GM19351 (cell line): ENCODE measurements around the gene SEC31B.

Source experiments
- ATAC-seq: cut with Tn5 transposase; IDR thresholded peaks from one replicate; pipeline ENCODE4 v1.9.1; 2021; ENCODE audit warnings: mild to moderate bottlenecking, moderate library complexity; ENCODE audit not compliant: unreplicated experiment

The SEC31B gene, protein sequence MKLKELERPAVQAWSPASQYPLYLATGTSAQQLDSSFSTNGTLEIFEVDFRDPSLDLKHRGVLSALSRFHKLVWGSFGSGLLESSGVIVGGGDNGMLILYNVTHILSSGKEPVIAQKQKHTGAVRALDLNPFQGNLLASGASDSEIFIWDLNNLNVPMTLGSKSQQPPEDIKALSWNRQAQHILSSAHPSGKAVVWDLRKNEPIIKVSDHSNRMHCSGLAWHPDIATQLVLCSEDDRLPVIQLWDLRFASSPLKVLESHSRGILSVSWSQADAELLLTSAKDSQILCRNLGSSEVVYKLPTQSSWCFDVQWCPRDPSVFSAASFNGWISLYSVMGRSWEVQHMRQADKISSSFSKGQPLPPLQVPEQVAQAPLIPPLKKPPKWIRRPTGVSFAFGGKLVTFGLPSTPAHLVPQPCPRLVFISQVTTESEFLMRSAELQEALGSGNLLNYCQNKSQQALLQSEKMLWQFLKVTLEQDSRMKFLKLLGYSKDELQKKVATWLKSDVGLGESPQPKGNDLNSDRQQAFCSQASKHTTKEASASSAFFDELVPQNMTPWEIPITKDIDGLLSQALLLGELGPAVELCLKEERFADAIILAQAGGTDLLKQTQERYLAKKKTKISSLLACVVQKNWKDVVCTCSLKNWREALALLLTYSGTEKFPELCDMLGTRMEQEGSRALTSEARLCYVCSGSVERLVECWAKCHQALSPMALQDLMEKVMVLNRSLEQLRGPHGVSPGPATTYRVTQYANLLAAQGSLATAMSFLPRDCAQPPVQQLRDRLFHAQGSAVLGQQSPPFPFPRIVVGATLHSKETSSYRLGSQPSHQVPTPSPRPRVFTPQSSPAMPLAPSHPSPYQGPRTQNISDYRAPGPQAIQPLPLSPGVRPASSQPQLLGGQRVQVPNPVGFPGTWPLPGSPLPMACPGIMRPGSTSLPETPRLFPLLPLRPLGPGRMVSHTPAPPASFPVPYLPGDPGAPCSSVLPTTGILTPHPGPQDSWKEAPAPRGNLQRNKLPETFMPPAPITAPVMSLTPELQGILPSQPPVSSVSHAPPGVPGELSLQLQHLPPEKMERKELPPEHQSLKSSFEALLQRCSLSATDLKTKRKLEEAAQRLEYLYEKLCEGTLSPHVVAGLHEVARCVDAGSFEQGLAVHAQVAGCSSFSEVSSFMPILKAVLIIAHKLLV

DNA sequence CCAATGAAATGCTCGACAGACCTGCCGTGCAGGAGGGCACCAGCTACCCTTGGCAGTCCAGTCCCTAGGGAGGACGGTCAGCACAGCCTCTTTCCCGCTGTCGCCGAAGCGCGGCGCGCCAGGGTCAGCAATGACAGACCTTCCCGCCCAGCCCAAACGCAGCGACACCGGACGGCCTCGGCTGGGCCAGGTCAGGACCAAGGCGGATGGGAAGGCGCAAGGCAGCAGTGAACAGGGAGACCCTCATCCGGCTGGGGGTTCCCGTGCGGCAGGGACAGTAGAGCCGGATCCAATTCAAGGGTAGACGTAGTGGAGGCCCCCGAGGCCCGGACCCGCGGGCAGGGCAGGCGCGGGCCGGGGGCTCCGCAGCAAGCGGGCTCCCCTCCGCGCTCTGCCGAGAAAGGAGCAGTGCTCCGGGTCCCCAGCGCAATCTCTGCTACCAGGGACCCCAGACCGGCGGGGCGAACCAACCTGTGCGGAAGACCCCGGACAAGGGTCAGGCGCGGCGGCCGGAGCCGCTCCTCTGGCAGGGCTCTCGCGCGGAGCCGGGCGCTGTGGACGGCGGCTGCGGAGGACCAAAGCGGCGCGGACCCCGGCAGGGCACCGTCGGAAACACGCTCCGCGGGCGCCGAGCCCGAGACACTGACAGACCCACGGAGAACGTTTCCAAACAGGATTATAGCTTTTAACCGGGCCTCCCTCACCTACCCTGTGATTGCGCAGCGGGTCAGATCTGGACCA lies at the start of gene SEC31B:
SEC31B (minus strand) TSS at position 551 of the 741 bp plus-strand sequence. CDS start 2,909 bp downstream, outside the sequence.
- no peak for ATAC-seq

DNA sequence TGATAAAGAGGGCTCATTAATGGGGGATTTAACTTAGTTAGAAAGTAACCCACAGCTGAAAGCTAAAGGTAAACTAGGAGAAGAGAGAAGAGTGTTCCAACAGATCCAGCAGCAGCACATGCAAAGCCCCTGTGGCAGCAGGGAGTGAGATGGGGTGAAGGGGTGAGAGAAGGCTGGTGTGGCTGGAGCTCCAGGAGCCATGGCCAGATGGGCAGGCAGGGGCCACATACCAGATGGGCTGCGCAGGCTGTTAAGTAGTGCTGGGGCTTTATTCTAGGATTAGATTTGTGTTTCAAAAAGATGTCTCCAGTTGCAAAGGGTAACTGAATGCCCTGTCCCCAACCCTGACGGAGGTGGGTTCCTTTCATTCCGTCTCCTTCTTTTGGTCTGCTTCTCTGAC lies 49.3 kb upstream of the SEC31B start:
- no peak for ATAC-seq

DNA sequence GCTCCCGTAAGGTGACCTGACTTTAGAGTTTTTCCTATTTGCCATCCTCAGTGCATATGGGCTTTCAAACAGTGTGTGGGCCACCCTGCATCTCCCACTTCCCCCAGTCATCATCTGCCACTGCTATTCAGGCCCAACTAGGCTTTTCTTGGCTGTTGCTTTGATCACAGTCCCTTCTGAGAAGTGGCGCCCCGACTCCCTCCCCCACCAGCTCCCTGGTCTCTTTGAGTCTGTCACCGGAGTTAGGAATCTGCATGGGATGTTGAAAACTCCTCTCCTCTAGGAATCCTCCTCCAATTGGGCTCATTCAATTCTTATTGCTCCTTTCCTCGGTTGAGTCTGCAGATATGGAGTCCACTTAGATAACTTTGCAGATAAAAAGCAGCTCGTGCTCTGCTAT lies 48.2 kb upstream of the SEC31B start:
- no peak for ATAC-seq

DNA sequence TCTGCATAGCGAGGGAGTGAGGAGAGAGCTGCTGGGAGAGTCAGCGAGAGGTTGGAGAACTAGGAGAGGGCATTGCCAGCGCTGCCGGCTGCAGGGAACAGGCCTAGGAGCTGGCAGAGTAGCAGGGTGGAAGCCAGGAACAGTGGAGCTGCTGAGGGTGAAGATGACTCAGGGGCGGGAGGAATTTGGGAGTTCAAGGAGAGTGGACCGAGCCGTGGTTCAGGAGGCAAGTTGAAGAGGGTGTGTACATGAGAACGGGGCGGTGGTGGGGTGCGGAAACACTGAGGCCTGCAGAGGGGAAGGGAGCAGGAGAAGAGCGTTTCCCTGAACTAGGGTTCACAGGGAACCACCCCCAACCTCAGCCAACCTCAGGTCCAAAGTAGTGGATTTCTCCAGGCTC lies 47.6 kb upstream of the SEC31B start:
- ATAC-seq: no peak

DNA sequence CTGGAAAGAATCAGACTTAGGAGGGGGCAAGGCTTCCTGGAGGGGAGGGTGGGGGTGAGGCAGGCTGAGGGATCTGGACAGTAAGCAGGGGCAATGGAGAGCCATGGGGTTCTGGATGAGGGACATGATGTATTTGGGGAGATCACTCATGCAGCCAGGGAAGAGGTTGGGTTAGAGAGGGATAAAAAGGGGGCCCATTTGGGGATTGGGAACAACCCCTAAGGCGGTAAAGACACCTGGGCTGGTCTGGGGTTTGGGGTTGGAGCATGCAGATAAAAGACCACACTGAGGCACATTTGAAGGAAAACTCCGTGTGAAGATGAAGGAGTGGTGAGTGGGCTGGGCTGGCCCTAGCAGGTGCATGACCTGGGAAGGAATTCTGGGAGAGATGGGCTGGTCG lies 46.9 kb upstream of the SEC31B start:
- ATAC-seq: no peak

DNA sequence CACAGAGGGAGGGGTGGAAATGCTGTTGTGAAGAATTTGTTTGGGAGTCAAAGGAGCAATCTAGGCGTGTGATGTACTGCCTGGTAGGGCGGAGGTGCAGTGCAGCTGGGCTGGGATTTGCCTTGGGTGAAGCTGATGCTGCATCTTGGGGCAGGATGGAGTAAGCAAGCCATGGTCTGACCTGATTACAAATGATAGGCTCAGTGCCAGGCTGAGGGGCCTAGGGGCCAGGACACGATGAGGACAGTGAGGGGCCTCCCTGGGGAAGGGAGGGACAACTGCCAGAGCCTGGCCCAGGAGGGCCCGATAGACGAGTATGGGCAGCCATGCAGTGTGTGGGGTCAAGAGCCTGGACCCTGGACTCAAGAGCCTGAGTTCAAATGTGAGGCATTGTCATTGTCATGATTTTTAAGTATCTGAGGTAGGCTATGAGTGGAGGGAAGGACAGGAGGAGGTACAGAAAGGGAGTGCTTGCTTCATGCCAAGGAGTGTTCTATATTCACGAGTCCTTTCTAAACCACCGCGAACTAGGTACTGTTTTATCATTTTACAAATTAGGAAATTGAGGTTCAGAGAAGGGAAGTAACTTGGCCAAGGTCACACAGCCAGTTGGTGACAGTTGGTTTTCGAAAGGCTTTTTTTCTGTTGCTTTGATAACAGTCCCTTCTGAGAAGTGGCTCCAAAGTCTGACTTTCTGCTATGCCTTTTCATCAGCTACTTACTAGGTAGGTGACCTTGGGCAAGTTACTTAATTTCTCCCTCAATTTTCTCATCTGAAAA lies 45.7 kb upstream of the SEC31B start:
- no peak for ATAC-seq

DNA sequence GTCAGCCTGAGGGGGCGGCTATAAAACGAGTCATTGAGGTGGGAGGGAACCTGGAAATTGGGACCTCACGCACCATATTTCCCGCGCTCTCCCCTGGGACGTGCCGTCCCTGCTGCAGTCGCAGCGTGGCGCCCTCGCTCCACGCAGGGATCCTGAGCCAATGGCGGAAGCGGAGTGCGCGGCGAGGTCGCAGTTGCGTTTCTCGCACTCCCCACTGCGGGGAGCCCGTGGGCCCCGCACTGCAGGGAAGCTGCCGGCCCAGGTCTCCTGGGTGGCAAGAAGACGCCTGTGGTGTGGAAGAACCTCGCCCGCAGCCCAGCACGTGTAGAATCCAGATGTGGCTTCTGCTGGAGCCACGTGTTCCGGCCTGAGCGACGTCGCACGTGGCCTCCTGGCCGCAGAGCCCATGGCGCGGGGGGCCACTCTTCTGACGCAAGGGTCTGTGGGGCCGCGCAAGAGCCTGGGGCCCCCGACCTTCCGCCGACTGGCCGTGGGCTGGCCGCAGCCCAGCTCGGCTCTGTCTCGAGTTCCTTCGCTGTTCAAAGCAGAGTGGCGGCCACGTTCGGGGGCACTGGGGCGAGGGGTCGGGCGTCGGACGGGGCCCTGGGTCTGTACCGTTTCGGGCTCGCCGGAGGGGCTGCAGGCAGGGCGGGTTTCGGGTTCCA lies 42.5 kb upstream of the SEC31B start:
- ATAC-seq: peak; percentile 77

DNA sequence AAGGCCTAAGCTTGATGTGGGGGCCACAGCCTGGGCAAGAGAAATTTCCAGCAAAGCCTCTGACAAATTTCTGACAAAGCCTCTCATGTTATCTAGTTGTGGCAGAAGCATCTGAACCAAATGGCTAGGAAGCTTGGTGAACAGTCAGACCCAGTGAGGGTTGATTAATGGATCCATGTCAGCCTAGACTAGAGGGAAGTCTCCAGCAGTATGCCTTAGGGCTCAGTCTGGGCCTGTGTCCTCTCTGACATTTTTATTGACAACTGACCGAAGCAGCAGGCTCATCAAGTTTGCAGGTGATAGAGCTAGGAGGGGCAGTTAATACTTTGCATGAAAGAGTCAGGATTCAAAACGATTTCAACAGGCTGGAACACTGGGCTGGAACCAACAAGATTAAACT lies 41.3 kb upstream of the SEC31B start:
- no peak for ATAC-seq

DNA sequence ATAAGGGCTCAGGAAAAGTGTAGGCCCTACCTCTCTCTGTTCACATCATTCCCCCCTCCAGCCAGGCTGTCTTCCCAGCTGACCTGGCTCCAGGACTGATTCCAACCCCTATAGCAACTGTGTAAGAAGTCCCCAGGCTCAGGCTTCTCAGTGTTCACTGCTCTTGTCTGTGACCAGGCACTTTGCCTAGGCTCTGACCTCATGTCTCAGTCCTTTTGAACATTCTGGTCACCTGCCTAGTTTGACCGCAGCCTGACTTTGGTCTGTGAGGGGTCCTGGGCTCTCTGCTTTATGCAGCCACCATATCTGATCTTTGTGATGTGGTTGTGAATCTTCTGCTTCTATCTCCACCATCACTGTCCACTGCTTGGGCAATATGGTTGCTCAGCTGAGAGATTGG lies 40.6 kb upstream of the SEC31B start:
- ATAC-seq: no peak

DNA sequence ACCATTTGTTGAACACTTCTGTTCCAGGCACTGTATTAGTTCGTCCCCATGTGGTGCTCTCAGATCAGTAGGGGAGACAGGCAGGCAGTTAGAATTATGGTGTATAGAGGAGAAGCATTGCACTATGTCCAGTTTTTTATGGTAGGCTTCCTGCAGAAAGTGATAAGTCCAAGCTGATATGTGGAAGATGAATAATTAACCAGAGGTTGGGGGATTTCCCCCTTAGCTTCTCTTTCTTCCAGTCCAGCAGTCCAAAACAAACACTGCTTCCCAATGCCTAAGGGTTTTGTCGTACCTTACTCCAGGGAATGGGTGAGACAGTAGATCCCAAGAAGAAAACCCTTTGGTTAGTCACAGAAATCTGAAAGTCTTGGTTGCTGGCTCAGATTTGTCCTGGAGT lies 35.2 kb upstream of the SEC31B start:
- no peak for ATAC-seq

DNA sequence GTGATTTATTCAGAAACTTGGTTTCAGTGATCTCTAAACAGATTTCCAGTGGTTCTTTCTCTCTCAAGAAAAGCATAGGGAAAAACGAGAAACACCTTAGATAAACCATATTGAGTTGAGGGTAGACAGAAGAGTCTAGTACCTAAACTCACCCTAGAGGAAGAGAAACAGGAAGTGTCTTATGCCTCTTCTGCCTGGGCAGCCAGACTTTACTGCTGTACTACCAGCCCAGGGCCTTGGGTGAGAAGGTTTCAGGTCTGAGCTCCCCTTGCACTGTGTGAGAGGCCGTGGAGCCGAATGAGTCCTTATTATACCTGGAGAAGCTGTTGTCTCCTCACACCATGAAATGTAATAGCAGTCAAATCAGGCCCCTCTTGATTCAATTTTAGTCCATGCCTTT lies 34.3 kb upstream of the SEC31B start:
- no peak for ATAC-seq

DNA sequence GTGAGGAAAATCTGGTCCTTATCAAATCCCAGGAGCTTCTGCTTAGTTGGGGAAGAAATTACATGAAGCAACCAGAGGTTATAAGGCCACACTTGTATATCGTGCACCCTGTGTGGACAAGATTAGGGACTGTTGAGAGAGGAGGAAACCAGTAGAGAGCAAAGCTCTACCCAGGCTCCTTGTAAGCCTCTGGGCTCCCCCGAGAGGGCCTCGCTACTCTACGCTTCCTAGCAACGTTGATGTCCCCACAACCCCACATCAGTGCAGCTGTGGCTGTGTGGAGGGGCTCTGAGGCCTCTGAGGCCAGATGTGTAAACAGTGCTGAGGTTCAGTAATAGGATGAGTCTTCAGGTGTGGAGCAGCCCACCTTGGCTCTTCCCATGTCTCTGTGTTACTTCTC lies 32.1 kb upstream of the SEC31B start:
- no peak for ATAC-seq

DNA sequence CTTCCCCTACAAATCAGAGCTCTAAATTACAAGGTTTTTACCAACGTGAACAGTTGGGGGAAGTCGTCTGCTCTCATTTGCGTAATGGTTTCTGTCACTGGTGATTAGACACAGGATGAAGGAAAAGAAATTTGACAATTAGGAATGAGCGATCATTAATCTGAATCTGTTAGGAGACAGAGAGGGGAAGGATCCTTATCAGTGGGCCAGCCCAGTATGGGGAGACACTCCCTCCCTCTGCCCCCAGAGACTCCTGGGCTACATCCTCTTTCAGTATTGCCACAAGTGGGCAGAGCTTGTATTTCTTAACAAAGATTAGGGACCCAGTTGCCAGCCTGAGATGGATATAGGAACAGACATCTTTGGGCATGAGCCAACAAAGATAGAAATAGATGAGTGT lies 31.5 kb upstream of the SEC31B start:
- no peak for ATAC-seq

DNA sequence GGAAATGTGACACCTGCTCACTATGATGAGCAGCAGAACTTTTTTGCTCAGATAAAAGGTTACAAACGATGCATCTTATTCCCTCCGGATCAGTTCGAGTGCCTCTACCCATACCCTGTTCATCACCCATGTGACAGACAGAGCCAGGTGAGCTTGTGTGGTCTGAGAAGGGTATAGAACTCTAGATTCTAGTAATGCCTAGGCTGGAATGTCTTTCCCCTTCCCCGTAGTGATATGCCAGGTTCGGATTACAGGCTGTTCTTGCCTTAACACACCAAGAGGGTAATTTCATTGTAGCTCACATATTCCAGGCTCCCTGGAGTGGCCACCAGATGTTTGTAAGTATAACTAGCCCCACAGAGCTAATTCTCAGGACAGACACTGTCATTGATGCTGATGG lies 25.3 kb upstream of the SEC31B start:
- no peak for ATAC-seq

DNA sequence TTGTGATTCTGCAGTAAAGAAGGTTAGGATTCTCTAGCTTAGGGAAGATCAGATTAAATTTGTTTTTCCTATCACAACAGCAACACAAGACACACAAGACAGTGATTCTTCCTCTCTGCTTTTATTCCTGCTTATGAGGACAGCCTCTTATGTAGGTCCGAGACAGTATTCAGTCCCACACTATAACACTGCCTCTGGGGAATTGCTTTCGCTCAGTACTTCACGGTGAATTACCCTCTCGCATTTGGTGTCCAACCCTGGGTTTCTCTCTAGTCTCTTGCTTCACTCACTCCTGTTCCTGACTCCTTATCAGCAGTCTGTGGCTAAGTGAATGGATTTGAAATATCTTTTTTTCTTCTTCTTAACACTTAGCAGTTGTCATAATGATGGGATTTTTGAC lies 17.8 kb upstream of the SEC31B start:
- no peak for ATAC-seq

DNA sequence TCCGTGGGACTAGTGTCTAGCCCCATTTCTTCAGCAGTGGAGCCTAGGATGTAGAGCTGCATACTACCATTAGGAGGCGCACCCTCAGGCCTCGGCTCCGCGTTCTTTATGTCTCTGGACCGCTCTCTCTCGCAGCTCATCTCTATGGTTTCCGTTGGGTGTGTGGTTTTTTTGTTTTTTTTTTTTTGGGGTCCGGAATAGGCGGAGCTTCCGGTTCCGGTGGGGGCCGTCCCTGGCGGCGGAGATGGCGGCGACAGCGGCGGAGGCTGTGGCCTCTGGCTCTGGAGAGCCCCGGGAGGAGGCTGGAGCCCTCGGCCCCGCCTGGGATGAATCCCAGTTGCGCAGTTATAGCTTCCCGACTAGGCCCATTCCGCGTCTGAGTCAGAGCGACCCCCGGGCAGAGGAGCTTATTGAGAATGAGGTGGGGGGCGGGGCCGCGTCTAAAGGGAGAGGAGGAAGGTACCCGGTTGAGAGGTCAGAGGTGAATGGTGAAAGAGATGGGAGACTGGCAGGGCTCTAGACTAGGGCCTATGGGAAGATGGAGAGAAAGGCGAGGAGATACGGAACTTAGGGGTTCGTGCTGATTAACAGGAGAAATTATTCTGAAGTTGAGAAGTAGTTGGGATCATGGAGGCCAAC lies 16.2 kb upstream of the SEC31B start, which contains the start of gene HIF1AN:
HIF1AN (plus strand) TSS at position 229 of the 639 bp plus-strand sequence; CDS start at position 245, 16 bp downstream.
- ATAC-seq: peak; percentile 96

DNA sequence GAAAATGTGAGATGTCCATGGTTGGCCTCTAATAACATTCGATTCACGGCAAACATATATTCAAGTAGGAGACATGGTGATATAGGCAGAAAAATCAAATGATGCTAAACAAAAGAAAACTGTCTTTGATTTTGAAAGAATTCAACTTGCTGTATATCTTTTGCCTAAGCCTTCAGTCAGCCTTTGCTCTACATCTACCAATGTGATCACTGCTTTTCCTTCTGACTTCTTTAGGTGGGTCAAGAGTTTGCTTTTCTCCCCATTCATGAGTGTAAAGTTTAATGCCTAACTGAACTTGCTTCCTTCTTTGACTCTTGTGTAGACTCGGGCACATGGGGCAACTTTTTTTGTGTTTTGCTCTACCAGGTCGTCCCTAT lies 15.7 kb upstream of the SEC31B start:
- peak; percentile 2 for ATAC-seq

DNA sequence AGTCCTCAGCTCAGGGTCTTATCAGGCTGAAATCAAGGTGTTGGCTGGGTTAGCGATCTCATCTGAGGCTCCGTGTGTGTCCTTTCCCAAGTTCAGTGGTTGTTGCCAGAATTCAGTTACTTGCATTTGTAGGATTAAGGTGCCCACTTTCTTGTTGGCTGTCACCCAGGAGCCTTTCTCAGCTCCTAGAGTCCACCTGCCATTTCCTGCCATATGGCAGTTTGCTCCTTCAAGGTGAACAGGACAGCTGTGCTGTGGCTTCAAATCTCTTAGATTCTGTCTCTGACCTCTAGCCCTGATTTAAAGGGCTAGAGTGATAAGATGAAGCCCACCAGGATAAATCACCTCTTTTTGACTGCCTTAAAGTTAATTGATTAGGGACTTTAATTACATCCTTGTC lies 15.1 kb upstream of the SEC31B start:
- no peak for ATAC-seq

DNA sequence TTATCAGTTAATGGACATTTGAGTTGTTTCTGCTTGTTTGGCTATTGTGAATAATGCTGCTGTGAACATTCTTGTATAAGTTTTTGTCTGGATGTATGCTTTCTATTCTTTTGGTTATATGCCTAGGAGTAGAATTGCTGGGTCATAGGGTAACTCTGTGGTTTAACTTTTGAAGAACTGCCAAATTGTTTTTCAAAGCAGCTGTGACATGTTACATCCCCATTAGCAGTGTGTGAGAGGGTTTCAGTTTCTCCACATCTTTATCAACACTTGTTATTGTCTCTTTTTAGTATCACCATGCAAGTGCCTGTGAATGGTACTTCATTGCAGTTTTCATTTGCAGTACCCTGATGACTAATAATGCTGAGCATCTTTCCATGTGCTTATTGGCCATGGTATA lies 12.1 kb upstream of the SEC31B start:
- ATAC-seq: no peak
